Retinal pigment epithelial cell (primary cell): ENCODE results near the gene SCIN.

ENCODE experiments used
- DNase-seq: peaks from one replicate; pipeline ENCODE4 v3.0.0-alpha.2; 2010; ENCODE audit warnings: low read depth
- H3K4me3 ChIP-seq: 2 replicates; pipeline ENCODE4 v1.5.1; 2011; ENCODE audit warnings: mild to moderate bottlenecking, low read length, control low read depth, moderate library complexity
- CTCF ChIP-seq: conservative IDR thresholded peaks from 2 replicates; pipeline ENCODE4 v1.5.1; 2011; ENCODE audit warnings: low read depth, low read length, control low read depth, inconsistent platforms

SCIN gene

DNA sequence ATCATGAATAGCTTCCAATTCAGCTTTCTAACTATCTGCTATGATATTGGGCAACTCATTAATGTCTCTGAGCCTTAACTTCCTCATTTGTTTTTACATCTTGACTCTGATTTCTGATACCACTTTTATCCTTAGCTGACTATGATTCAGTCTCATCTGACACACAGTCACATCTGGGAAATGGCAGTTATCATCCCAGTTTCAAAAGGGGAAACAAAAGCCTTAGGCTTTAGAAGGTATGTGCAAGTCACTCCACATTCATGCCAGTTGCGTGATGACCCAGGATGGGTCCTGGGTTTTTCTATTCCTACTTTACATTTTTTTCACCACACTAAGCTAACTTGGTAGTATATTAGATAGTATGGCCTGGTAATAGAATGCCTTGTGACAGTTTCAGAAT, 12.7 kb downstream of the SCIN start:
- no peak for TF ChIP-seq CTCF
- H3K4me3 ChIP-seq: no peak overlapping the region
- no peak for DNase-seq

- H3K4me3 ChIP-seq: no peak overlapping the region
- TF ChIP-seq CTCF: no peak
- no peak for DNase-seq
Measured at GRCh38 chr7:12583922-12584321, 13.4 kb downstream of the SCIN start.

GRCh38 chr7:12584930-12585329, 14.4 kb downstream of the SCIN start:
- no peak overlapping the region for H3K4me3 ChIP-seq
- DNase-seq: no peak
- no peak for TF ChIP-seq CTCF

GRCh38 chr7:12586271-12586670, 15.8 kb downstream of the SCIN start:
- TF ChIP-seq CTCF: no peak
- H3K4me3 ChIP-seq: no peak overlapping the region
- DNase-seq: no peak

GRCh38 chr7:12588259-12588904, 17.9 kb downstream of the SCIN start:
- DNase-seq: no peak
- no peak for TF ChIP-seq CTCF
- no peak overlapping the region for H3K4me3 ChIP-seq

DNA sequence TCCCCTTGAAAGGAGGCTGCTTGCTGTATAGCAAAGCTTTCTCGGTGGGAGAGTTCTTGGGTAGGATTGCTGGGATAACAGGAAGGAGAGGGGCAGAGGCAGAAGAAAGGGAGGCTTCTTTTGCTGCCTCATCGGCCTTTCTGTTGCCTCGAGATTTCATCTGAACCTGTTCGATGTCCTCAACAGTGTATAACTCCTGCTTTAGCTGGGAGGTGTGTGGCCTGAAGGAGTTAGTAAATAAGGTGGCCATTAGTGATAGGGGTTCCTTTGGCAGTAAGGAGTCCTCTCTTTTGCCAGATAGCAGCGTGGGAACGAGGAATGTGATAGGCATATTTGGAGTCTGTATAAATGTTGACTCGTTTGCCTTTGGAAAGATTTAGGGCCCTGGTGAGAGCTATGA, 20.0 kb downstream of the SCIN start:
- TF ChIP-seq CTCF: no peak
- no peak overlapping the region for H3K4me3 ChIP-seq
- DNase-seq: no peak

GRCh38 chr7:12594122-12594897, 23.8 kb downstream of the SCIN start:
- DNase-seq: no peak

More at GRCh38 chr7:12594122-12594897, 23.8 kb downstream of the SCIN start:
- H3K4me3 ChIP-seq: no peak overlapping the region
- no peak for TF ChIP-seq CTCF
